Measurements from ENCODE around the gene HDAC4. TPM values are rescaled to one million over a fixed set of nuclear protein-coding genes. Genes with fewer than 3 reads are reported as not detected.

The HDAC4 gene
- total RNA-seq, 2 donors from 2014 or later: 9.3 to 139 TPM

GRCh38 chr2:239337122-239337876 is 63.5 kb downstream of the HDAC4 start:
- Histone ChIP-seq H3K4me1 (peaks cover 8% of the 10 kb centered on the region), H3K36me3 (replicated peaks in 1 of 2; ENCODE audit: insufficient read depth in 1 of 2, low read depth in 2 of 2) (no peaks in the 10 kb centered on the region), H3K9me3 (no peaks in the 10 kb centered on the region), H3K27me3 (no peaks in the 10 kb centered on the region), H3K4me3 (no peak overlapping the region), H3K27ac (peak overlapping the region in 1 of 4 donors; percentile 5)
- peak in 1 of 4 donors; percentile 11 for DNase-seq
- peak; percentile 24 for ATAC-seq
- TF ChIP-seq POLR2A (IDR thresholded peaks at IDR 0.05): no peak
- TF ChIP-seq, protein P1, sequence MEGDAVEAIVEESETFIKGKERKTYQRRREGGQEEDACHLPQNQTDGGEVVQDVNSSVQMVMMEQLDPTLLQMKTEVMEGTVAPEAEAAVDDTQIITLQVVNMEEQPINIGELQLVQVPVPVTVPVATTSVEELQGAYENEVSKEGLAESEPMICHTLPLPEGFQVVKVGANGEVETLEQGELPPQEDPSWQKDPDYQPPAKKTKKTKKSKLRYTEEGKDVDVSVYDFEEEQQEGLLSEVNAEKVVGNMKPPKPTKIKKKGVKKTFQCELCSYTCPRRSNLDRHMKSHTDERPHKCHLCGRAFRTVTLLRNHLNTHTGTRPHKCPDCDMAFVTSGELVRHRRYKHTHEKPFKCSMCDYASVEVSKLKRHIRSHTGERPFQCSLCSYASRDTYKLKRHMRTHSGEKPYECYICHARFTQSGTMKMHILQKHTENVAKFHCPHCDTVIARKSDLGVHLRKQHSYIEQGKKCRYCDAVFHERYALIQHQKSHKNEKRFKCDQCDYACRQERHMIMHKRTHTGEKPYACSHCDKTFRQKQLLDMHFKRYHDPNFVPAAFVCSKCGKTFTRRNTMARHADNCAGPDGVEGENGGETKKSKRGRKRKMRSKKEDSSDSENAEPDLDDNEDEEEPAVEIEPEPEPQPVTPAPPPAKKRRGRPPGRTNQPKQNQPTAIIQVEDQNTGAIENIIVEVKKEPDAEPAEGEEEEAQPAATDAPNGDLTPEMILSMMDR (IDR thresholded peaks at IDR 0.05): no peak
- intact Hi-C loops (cut with DNase I): no loop called here
- 71 to 86% methylated on average over 28 of the region's 28 CpGs for WGBS, 2 donors

DNA sequence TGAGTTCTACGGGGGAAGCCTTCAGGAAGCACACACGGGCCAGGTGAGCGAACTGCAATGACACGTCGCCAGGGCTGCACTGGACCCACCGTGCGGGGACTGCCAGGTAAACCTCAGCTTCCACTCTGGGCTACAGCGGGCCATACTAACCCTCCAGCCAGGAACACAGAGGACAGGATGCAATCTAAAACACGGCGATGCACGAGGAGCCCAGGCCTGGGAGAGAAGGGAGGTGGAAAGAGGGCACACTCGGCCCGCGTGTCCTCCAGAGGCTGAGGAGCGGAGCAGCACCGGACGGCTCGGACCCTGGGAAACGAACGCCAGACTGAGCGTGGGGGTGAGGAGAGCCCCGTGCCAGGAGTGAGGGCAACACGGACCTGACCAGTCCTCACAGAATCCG is 69.3 kb downstream of the HDAC4 start:
- Histone ChIP-seq H3K27ac (no peak overlapping the region), H3K9me3 (no peaks in the 10 kb centered on the region), H3K4me1 (peaks cover 37% of the 10 kb centered on the region), H3K4me3 (no peak overlapping the region), H3K36me3 (replicated peaks in 1 of 2; ENCODE audit: insufficient read depth in 1 of 2, low read depth in 2 of 2) (no peaks in the 10 kb centered on the region), H3K27me3 (no peaks in the 10 kb centered on the region)
- intact Hi-C loops (cut with DNase I): no loop called here
- TF ChIP-seq, protein P1 (IDR thresholded peaks at IDR 0.05): no peak
- TF ChIP-seq POLR2A (IDR thresholded peaks at IDR 0.05): no peak
- DNase-seq: peak in 1 of 4 donors; percentile 9
- no peak for ATAC-seq
- 92 to 93% methylated on average over 16 to 24 of the region's 24 CpGs for WGBS, 2 donors

GRCh38 chr2:239330836-239331235 is 70.0 kb downstream of the HDAC4 start:
- TF ChIP-seq POLR2A (IDR thresholded peaks at IDR 0.05): no peak
- TF ChIP-seq, protein P1 (IDR thresholded peaks at IDR 0.05): no peak
- H3K27me3 ChIP-seq: no peaks in the 10 kb centered on the region
- no peak overlapping the region for H3K27ac ChIP-seq
- H3K9me3 ChIP-seq: no peaks in the 10 kb centered on the region
- no peak overlapping the region for H3K4me3 ChIP-seq
- H3K4me1 ChIP-seq: peaks cover 37% of the 10 kb centered on the region
- intact Hi-C loops (cut with DNase I): no loop called here
- H3K36me3 ChIP-seq (replicated peaks in 1 of 2; ENCODE audit: insufficient read depth in 1 of 2, low read depth in 2 of 2): no peaks in the 10 kb centered on the region
- WGBS, 2 donors: 90 to 91% methylated on average over 14 of the region's 14 CpGs
- DNase-seq: peak in 1 of 4 donors; percentile 8
- ATAC-seq: no peak

GRCh38 chr2:239329972-239330572 is 70.7 kb downstream of the HDAC4 start:
- ATAC-seq (peak; percentile 43), DNase-seq (peak; percentile 43 to 79 (median 60))
- intact Hi-C loops (cut with DNase I): no loop called here
- peaks cover 37% of the 10 kb centered on the region for H3K4me1 ChIP-seq
- H3K4me3 ChIP-seq: no peak overlapping the region
- TF ChIP-seq, protein P1 (IDR thresholded peaks at IDR 0.05): no peak
- TF ChIP-seq POLR2A (IDR thresholded peaks at IDR 0.05): no peak
- peak overlapping the region in 3 of 4 donors; percentile 31 to 53 (median 39) for H3K27ac ChIP-seq
- H3K9me3 ChIP-seq: no peaks in the 10 kb centered on the region
- WGBS, 2 donors: 56 to 61% methylated on average over 10 to 15 of the region's 15 CpGs
- H3K36me3 ChIP-seq (replicated peaks in 1 of 2; ENCODE audit: insufficient read depth in 1 of 2, low read depth in 2 of 2): no peaks in the 10 kb centered on the region
- H3K27me3 ChIP-seq: no peaks in the 10 kb centered on the region
